GM08714 (cell line): ENCODE results near the gene MCF2L2.

Experiments used
- H3K4me3 ChIP-seq: fragments of 200-500 bp; sonication (Bioruptor generic); 2 replicates; pipeline ENCODE4 v1.5.1; 2014; ENCODE audit warnings: mild to moderate bottlenecking, low read length, inconsistent platforms
- ZNF274 ChIP-seq: IDR thresholded peaks from 2 replicates; pipeline ENCODE4 v1.6.1; 2012; ENCODE audit warnings: mild to moderate bottlenecking, low read depth, low read length

Gene MCF2L2

GRCh38 chr3:183301937-183302580 lies 126.4 kb downstream of the MCF2L2 start:
- TF ChIP-seq ZNF274 = no peak
- no peak overlapping the region for H3K4me3 ChIP-seq

GRCh38 chr3:183300996-183301562 lies 127.3 kb downstream of the MCF2L2 start:
- no peak overlapping the region for H3K4me3 ChIP-seq
- TF ChIP-seq ZNF274 = no peak

- no peak overlapping the region for H3K4me3 ChIP-seq
- TF ChIP-seq ZNF274 = no peak
Measured at GRCh38 chr3:183299976-183300375, 128.4 kb downstream of the MCF2L2 start.

DNA sequence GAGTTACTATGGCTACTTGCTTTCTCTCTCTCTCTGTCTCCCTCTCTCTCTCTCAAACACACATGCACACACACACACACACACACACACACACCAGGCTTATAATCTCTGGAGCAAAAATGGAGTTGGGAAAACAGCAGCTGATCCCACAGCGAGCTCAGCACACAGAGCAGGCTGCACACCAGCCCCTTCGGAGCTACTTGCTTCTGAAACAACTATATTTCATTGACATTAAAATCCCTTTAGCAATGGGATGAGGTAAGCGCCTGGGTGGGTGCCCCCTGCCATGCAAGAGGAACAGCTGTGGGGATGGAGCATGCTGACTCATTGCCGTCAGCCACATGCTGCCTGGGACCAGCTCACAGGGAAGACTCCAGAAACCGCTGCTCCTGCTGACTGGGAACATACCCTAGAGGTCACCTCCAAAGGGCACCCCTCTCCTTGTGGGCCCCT lies 129.7 kb downstream of the MCF2L2 start:
- TF ChIP-seq ZNF274 = no peak
- H3K4me3 ChIP-seq = no peak overlapping the region

- no peak overlapping the region for H3K4me3 ChIP-seq
- no peak for TF ChIP-seq ZNF274
Measured at GRCh38 chr3:183296944-183297343, 131.5 kb downstream of the MCF2L2 start.

DNA sequence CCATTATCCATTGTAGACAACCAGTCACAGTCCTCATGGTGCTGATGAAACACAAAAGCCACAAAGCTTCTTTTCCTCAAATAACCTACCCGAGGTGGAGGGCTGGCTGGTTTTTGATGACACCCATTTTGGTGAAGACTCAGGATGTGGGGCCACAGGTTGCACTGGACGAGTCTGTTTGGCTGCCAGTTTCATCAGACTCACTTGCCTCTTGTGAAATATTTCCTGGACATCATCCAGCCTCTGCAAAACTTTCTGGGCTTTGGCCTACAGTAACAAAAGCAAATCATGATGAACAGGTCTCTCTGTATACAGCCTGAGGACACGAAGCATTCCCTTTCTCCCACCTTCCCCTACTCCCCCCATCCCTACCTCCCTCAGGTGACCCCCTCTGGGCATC lies 133.2 kb downstream of the MCF2L2 start:
- H3K4me3 ChIP-seq = no peak overlapping the region
- no peak for TF ChIP-seq ZNF274

- H3K4me3 ChIP-seq = no peak overlapping the region
- TF ChIP-seq ZNF274 = no peak
Measured at GRCh38 chr3:183293966-183294365, 134.5 kb downstream of the MCF2L2 start.

DNA sequence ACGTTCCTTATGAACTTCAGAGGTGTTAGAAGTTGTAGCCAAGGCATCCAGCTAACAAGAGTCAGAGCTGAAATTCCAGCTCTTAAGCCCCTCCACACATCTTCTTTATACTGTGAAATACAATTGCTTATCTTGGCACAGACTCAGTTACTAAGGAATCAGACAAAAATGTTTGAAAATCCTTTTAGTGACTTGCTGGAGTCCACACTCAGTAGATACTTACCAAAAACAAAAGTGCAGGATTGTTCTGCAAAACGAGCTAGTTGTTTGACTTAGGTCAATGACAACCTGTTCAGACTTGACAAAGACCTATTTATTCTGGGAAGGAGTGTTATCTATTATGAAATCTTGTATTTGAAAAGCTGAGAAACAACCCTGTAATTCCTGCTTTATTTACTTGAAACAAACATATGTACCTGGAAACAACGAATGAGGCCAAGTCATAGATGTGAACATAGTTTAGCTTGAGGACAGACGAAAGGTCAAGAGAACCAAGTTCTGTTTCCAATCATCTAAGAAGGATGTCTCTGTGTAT lies 136.9 kb downstream of the MCF2L2 start:
- no peak for TF ChIP-seq ZNF274
- no peak overlapping the region for H3K4me3 ChIP-seq

GRCh38 chr3:183290216-183290615 lies 138.2 kb downstream of the MCF2L2 start:
- no peak overlapping the region for H3K4me3 ChIP-seq
- no peak for TF ChIP-seq ZNF274

DNA sequence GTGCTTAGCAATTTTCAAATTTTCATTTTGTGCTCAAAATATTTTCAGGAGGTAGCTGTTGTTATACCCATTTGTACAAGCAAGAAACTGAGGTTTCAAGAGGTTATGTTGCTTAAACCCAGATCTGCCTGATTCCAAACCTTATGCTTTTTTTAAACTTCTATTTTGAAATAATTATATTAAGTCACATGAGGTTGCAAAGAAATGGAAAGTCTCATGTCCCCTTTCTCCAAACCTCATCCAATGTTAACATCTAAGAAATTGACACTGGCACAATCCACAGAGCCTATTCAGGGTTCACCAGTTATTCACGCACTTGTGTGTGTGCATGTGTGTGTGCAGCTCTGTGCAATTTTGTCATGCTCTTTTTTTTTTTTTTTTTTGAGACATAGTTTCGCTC lies 140.3 kb downstream of the MCF2L2 start:
- H3K4me3 ChIP-seq = no peak overlapping the region
- TF ChIP-seq ZNF274 = no peak

GRCh38 chr3:183287301-183287971 lies 141.0 kb downstream of the MCF2L2 start:
- H3K4me3 ChIP-seq = no peak overlapping the region
- TF ChIP-seq ZNF274 = no peak

- H3K4me3 ChIP-seq = no peak overlapping the region
- TF ChIP-seq ZNF274 = no peak
Measured at GRCh38 chr3:183285828-183286457, 142.5 kb downstream of the MCF2L2 start.

GRCh38 chr3:183285318-183285717 lies 143.1 kb downstream of the MCF2L2 start:
- H3K4me3 ChIP-seq = no peak overlapping the region
- no peak for TF ChIP-seq ZNF274

DNA sequence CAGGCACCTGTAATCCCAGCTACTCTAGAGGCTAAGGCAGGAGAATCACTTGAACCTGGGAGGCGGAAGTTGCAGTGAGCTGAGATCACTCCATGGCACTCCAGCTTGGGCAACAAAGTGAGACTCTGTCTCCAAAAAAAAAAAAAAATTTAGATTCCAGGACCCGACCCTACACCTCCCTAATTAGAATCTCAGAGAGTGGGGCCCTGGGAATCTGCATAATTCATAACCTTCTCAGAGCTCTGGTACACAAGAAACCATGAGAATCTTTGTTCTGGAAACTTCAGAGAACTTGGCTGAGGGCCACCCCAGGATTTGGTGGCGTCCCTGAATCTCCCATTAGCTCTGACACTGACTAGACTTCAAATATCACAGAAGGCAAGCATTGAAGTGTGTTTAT lies 143.8 kb downstream of the MCF2L2 start:
- H3K4me3 ChIP-seq = no peak overlapping the region
- no peak for TF ChIP-seq ZNF274
